ENCODE data around the gene TRIP6.

TRIP6 gene, protein sequence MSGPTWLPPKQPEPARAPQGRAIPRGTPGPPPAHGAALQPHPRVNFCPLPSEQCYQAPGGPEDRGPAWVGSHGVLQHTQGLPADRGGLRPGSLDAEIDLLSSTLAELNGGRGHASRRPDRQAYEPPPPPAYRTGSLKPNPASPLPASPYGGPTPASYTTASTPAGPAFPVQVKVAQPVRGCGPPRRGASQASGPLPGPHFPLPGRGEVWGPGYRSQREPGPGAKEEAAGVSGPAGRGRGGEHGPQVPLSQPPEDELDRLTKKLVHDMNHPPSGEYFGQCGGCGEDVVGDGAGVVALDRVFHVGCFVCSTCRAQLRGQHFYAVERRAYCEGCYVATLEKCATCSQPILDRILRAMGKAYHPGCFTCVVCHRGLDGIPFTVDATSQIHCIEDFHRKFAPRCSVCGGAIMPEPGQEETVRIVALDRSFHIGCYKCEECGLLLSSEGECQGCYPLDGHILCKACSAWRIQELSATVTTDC

GRCh38 chr7:100867040-100867775 lies at the start of gene TRIP6:
TSS of gene TRIP6 (plus strand) at chr7:100867387. CDS start at chr7:100867498, 111 bp downstream.
- FAIRE-seq (peak; percentile 71), DNase-seq (ENCODE audit: low spot score) (peak; percentile 98)

DNA sequence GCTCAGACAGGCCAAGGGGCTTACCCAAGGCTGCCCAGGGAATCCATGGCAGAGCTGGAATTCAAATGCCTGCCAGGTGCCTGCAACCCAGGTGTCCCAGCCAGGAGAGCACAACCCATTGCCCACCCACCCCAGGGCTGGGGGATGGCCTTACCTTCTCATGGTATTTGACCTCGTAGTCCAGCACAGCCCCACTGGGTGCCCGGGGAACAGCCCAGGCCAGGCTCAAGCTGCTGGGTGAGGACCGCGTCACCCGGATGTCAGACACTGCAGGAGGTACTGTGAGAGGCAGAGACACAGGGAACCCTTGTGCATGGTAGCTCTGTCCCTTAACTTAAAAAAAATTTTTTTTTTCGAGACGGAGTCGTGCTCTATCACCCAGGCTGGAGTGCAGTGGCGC lies 48.8 kb upstream of the TRIP6 start:
- DNase-seq (ENCODE audit: low spot score) (no peak), FAIRE-seq (no peak)

DNA sequence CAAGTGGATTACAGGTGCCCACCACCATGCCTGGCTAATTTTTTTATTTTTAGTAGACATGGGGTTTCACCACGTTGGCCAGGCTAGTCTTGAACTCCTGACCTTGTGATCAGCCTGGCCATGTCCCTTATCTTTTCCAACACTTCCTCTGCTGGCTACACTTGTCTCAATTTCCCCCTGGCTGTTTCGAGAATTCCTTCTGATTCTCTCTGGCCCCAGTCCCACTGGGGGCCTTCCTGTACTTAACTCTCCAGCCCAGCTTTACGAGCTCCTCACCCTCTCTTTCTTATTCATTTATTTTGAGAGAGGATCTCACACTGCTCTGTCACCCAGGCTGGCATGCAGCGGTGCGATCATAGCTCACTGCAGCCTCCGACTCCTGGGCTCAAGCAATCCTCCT lies 48.4 kb upstream of the TRIP6 start:
- FAIRE-seq, result no peak

GRCh38 chr7:100819586-100819985 lies 47.6 kb upstream of the TRIP6 start:
- DNase-seq (ENCODE audit: low spot score), result no peak
- no peak for FAIRE-seq

More for the DNA sequence above, 48.4 kb upstream of the TRIP6 start:
- no peak for DNase-seq (ENCODE audit: low spot score)

- no peak for FAIRE-seq
Observed at GRCh38 chr7:100822236-100823139, 44.7 kb upstream of the TRIP6 start.

GRCh38 chr7:100823140-100823525 lies 44.1 kb upstream of the TRIP6 start:
- FAIRE-seq (no peak), DNase-seq (ENCODE audit: low spot score) (no peak)

More at GRCh38 chr7:100822236-100823139, 44.7 kb upstream of the TRIP6 start:
- DNase-seq (ENCODE audit: low spot score), result no peak

GRCh38 chr7:100823534-100823933 lies 43.7 kb upstream of the TRIP6 start:
- FAIRE-seq, result no peak
- no peak for DNase-seq (ENCODE audit: low spot score)

DNA sequence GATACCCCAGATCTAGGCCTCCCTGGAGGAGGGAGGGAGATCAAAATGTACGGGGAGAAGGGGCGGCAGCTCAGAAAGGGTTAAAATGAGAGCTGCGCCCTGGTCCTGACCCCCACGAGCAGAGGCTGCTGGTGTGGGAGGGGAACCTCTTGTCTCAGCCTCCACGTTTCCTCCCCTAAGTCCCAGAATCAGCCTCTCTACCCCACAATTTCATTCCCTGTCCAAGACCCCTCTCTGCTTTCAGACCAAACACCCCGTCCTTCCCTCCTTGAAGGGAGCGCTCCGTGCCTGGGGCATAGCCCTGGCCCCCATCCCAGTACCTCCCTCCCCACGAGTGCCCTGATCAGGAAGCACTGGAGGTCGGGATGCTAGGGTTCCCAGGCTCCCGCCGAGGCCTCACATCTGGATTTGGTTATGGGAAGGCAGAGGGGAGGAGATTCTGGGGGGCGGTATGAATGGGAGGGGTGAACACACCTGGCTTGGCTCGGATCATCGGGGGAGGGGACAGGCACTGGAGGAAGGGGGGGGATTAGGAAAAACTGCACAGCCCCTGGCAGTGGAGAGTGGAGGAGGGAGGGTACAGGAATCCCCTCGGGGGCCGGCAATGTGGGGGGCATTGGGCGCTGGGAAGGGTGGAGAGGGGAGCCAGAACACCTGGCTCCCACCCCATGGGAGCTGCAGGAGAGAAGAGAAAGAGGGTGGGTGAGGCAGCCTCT lies 42.5 kb upstream of the TRIP6 start:
- DNase-seq (ENCODE audit: low spot score), result no peak
- FAIRE-seq, result no peak

DNA sequence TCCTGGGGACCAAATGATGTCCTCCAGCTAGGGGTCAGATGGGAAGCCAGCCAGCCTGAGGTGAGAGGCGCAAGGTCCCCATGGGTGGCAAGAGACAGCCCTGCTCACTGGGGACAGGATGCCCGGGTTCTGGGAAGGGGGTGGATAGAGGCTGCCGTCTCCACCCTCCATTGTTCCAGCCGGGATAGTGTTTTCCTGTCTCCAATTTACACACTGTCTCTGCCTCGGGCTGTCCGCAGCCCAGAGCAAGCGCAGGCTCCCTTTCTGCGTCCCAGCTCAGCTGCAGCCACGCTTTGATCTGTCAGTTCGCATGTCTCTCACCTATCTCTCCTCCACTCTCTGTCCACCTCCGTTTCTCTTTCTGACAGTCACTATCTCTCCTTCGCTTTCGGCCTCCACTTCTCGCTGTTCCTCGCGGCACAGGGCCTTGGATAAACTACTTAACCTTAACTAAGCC lies 41.9 kb upstream of the TRIP6 start:
- peak; percentile 40 for DNase-seq (ENCODE audit: low spot score)
- FAIRE-seq, result no peak

- no peak for FAIRE-seq
- no peak for DNase-seq (ENCODE audit: low spot score)
Observed at GRCh38 chr7:100825751-100826513, 41.3 kb upstream of the TRIP6 start.

GRCh38 chr7:100826514-100827329 lies 40.5 kb upstream of the TRIP6 start:
- DNase-seq (ENCODE audit: low spot score), result no peak
- no peak for FAIRE-seq

- peak; percentile 32 for FAIRE-seq
- peak; percentile 96 for DNase-seq (ENCODE audit: low spot score)
Observed at GRCh38 chr7:100827330-100828226, 39.6 kb upstream of the TRIP6 start, which contains the start of gene EPHB4. TSS of gene EPHB4 (minus strand) at chr7:100827523. CDS start at chr7:100827030, 493 bp downstream.

- FAIRE-seq, result no peak
Observed at GRCh38 chr7:100829150-100829716, 38.0 kb upstream of the TRIP6 start.

DNA sequence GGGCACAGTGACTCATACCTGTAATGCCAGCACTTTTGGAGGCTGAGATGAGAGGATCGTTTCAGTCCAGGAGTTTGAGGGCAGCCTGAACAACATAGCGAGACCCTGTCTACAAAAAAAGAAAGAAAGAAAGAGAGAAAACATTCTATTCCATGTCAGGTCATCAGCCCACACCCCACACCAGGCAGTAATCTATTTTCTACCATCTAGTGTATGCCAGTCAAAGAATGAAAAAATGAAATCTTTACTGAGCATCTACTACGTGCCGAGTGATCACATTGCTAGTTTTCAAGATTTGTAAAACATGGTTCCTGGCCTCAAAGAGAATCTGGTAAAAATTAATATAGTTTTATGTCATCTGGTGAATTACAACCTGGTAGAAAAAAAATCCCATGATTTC lies 36.8 kb upstream of the TRIP6 start:
- FAIRE-seq (no peak), DNase-seq (ENCODE audit: low spot score) (no peak)

More at GRCh38 chr7:100829150-100829716, 38.0 kb upstream of the TRIP6 start:
- DNase-seq (ENCODE audit: low spot score), result no peak

DNA sequence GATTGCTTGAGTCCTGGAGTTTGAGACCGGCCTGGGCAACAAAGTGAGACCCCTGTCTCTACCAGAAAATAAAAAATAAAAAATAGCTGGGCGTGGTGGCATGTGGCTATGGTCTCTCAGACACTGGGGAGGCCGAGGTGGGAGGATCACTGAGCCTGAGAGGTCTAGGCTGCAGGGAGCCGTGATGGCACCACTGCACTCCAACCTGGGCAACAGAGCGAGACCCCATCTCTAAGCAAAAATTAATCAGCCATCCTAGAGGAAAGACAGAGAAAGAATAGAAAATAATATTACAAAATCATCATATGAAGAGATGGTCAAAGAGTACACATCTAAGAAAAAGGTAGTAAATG lies 34.9 kb upstream of the TRIP6 start:
- DNase-seq (ENCODE audit: low spot score) (no peak), FAIRE-seq (no peak)

- DNase-seq (ENCODE audit: low spot score) (peak; percentile 69), FAIRE-seq (no peak)
Observed at GRCh38 chr7:100835903-100836811, 31.0 kb upstream of the TRIP6 start.

- no peak for FAIRE-seq
- DNase-seq (ENCODE audit: low spot score), result no peak
Observed at GRCh38 chr7:100836812-100837098, 30.4 kb upstream of the TRIP6 start.

All from urothelium cell line (cell line).